PC-9 (cell line): Measurements from ENCODE around the gene SH3BGR. TPM values are rescaled to one million over a fixed set of nuclear protein-coding genes. Genes with fewer than 3 reads are reported as not detected.

Source experiments
- BruUV-seq: library from RNA; stranded (reverse); fragments of 400-500 nt; replicated peaks from 2 replicates; lab custom pipeline; 2021; lab: Mats Ljungman, UMichigan
- CTCF ChIA-PET: fragments of 300-600 bp; sonication (Branson Sonifier 250); formaldehyde crosslinking; loops from one replicate; lab custom pipeline; 2022; ENCODE audit warnings: antibody characterized with exemption; lab: Charles Lee
- POLR2A ChIA-PET: fragments of 300-600 bp; sonication (Branson Sonifier 250); formaldehyde crosslinking; loops from one replicate; lab custom pipeline; 2022; ENCODE audit warnings: antibody characterized with exemption; ENCODE audit not compliant: unreplicated experiment; lab: Charles Lee
- DNase-seq, 2 experiments: peaks; one replicate each; pipeline versions ENCODE4 v3.0.0 to v3.0.0-alpha.2; 2015 to 2022; ENCODE audit warnings: mixed read lengths in 1 of 2
- H2AFZ ChIP-seq: fragments of 200-600 bp; sonication (generic); 2 replicates; pipeline ENCODE4 v1.8.1; 2017; ENCODE audit warnings: antibody characterized with exemption
- H3F3A ChIP-seq: fragments of 200-600 bp; sonication (generic); 2 replicates; pipeline ENCODE4 v1.8.1; 2017; ENCODE audit warnings: antibody characterized with exemption, mild to moderate bottlenecking, low read depth; ENCODE audit not compliant: insufficient read depth
- H3K27ac ChIP-seq: fragments of 200-600 bp; sonication (generic); 2 replicates; pipeline ENCODE4 v1.6.1; 2016; ENCODE audit warnings: mixed run types
- H3K27me3 ChIP-seq: fragments of 200-600 bp; sonication (generic); 2 replicates; pipeline ENCODE4 v1.6.1; 2016; ENCODE audit warnings: low read depth, mixed run types; ENCODE audit not compliant: insufficient read depth
- H3K36me3 ChIP-seq: fragments of 200-600 bp; sonication (generic); 2 replicates; pipeline ENCODE4 v1.6.1; 2016; ENCODE audit warnings: low read depth, mixed run types
- H3K4me1 ChIP-seq: fragments of 200-600 bp; sonication (generic); replicated peaks from 2 replicates; pipeline ENCODE4 v1.6.1; 2016; ENCODE audit warnings: mixed run types; ENCODE audit not compliant: insufficient read depth
- H3K4me2 ChIP-seq: fragments of 200-600 bp; sonication (generic); 2 replicates; pipeline ENCODE4 v1.6.1; 2017; ENCODE audit warnings: mixed run types
- H3K4me3 ChIP-seq: fragments of 200-600 bp; sonication (generic); 2 replicates; pipeline ENCODE4 v1.6.1; 2016; ENCODE audit warnings: mixed run types
- H3K79me2 ChIP-seq: fragments of 200-600 bp; sonication (generic); 2 replicates; pipeline ENCODE4 v1.6.1; 2017; ENCODE audit warnings: low read depth, mixed run types
- H3K9me2 ChIP-seq: fragments of 200-600 bp; sonication (generic); 2 replicates; pipeline ENCODE4 v1.8.1; 2017; ENCODE audit warnings: mild to moderate bottlenecking; ENCODE audit not compliant: insufficient read depth
- H3K9me3 ChIP-seq: fragments of 200-600 bp; sonication (generic); 2 replicates; pipeline ENCODE4 v1.8.1; 2016; ENCODE audit warnings: low read depth; ENCODE audit not compliant: insufficient read depth
- H4K20me1 ChIP-seq: fragments of 200-600 bp; sonication (generic); 2 replicates; pipeline ENCODE4 v1.8.1; 2017; ENCODE audit not compliant: insufficient read depth
- EZH2 ChIP-seq: fragments of 200-600 bp; sonication (generic); IDR thresholded peaks from 2 replicates; pipeline ENCODE4 v1.8.0; 2017; ENCODE audit warnings: antibody characterized with exemption, low read depth
- intact Hi-C: fragments of 100-400 bp; cut with micrococcal nuclease; formaldehyde crosslinking; loops from one replicate; pipeline ENCODE4 v1.10.0; 2022; ENCODE audit not compliant: unreplicated experiment
- total RNA-seq: library from RNA; stranded (reverse); gene quantifications from 2 replicates; pipeline ENCODE4 v1.2.3, GENCODE V29; 2021
- TF ChIP-seq, protein P1 (sequence below): fragments of 200-600 bp; sonication (generic); conservative IDR thresholded peaks from 2 replicates; pipeline ENCODE4 v1.6.1; 2017; ENCODE audit warnings: mixed run types, antibody characterized with exemption, mild to moderate bottlenecking, moderate library complexity

Gene SH3BGR
- total RNA-seq, 1 experiment from 2014 or later, result 4.5 TPM

DNA sequence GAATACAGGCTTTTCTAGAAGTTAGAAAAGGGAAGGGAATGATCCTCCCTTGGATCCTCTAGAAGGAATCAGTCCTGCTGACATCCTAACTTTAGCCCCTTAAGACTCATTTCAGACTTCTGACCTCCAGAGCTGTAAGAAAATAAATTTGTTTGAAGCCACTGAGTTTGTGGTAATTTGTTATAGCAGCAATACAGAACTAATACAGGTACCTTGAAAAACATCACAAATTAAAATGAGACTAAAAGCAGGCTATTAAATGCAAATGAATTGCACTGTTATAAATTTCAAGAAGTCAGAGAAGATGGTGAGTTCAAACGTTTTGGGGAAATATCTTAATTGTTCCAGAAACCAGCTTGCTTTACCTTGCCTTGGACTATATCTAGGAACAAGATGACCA lies 12.5 kb upstream of the SH3BGR start:
- H3K79me2 ChIP-seq, result no peaks in the 10 kb centered on the region
- no peak for TF ChIP-seq EZH2
- TF ChIP-seq, protein P1, sequence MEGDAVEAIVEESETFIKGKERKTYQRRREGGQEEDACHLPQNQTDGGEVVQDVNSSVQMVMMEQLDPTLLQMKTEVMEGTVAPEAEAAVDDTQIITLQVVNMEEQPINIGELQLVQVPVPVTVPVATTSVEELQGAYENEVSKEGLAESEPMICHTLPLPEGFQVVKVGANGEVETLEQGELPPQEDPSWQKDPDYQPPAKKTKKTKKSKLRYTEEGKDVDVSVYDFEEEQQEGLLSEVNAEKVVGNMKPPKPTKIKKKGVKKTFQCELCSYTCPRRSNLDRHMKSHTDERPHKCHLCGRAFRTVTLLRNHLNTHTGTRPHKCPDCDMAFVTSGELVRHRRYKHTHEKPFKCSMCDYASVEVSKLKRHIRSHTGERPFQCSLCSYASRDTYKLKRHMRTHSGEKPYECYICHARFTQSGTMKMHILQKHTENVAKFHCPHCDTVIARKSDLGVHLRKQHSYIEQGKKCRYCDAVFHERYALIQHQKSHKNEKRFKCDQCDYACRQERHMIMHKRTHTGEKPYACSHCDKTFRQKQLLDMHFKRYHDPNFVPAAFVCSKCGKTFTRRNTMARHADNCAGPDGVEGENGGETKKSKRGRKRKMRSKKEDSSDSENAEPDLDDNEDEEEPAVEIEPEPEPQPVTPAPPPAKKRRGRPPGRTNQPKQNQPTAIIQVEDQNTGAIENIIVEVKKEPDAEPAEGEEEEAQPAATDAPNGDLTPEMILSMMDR, result no peak
- no peak overlapping the region for H3K27ac ChIP-seq
- no peak overlapping the region for H2AFZ ChIP-seq
- H3K9me3 ChIP-seq, result no peaks in the 10 kb centered on the region
- no peak overlapping the region for H3K4me2 ChIP-seq
- H3K9me2 ChIP-seq, result no peaks in the 10 kb centered on the region
- no peaks in the 10 kb centered on the region for H3K4me1 ChIP-seq
- intact Hi-C loops, result no loop called here
- DNase-seq, result no peak
- H3K4me3 ChIP-seq, result no peak overlapping the region
- H3F3A ChIP-seq, result no peaks in the 10 kb centered on the region
- H3K36me3 ChIP-seq, result no peaks in the 10 kb centered on the region
- BruUV-seq, result no TSS peak
- no peaks in the 10 kb centered on the region for H3K27me3 ChIP-seq
- ChIA-PET CTCF (no interaction called here), POLR2A (no interaction called here)
- H4K20me1 ChIP-seq, result no peaks in the 10 kb centered on the region

DNA sequence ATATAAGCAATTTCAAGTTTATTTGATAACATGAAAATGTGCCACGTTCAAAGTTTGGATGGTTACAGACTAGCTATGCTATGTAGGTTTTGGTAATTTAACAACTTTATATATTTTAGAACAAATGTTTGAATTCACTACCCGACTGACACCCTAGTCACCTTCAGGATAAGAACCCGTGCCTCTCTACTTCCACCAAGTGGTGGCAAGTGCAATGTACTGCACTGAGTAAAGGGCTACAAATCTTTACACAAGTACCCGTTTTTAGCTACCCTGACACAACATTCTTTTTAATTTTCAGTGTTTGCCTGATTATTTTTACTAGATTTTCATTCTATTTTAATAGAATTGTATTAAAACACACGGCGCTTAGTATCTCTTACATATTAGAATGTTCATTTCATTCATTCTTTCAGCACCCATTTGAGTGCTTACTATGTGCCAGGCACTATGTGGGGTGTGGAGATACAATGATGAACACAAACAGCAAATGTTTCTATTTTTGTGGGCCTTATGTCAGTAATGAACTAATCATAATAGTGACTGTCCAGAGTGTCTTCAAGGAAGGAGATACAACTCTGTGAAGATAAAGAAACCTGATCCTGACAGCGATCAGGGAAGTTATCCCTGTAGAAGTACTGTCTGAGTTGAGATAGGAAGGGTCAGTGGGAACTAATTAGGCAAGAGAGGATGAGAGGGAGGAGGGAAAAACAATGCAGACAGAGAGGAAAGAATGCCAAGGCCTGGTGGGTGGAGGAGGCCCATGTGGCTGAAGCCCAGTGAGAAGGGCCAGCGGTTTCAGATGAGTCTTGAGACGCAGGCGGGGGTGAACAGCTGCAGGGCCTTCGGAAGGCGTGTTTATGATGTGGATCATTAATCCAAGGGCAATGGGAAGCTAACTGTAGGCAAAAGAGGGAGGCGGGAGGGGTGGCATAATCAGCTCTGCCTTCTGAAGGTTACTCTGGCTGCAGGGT lies 10.0 kb upstream of the SH3BGR start:
- no peak overlapping the region for H3K27ac ChIP-seq
- intact Hi-C loops, result loop anchor here (5.0 kb wide), 1 partner anchor 54 kb away; no protein-coding TSS in a partner anchor
- no peak overlapping the region for H2AFZ ChIP-seq
- ChIA-PET POLR2A (no interaction called here), CTCF (interaction anchor here (1.1 kb wide), 1 partner anchor 129 kb away, joined by 3 read pairs; the partner anchor contains the start of gene BRWD1)
- TF ChIP-seq, protein P1, result peak; percentile 68
- TF ChIP-seq EZH2, result no peak
- H3K4me2 ChIP-seq, result no peak overlapping the region
- no peaks in the 10 kb centered on the region for H4K20me1 ChIP-seq
- H3K9me2 ChIP-seq, result no peaks in the 10 kb centered on the region
- no peaks in the 10 kb centered on the region for H3K27me3 ChIP-seq
- BruUV-seq, result no TSS peak
- no peaks in the 10 kb centered on the region for H3K79me2 ChIP-seq
- no peaks in the 10 kb centered on the region; the same call in 1 of the 2 replicates for H3F3A ChIP-seq
- H3K4me1 ChIP-seq, result peaks cover 6% of the 10 kb centered on the region; the same call in 1 of the 2 replicates
- H3K36me3 ChIP-seq, result no peaks in the 10 kb centered on the region
- no peaks in the 10 kb centered on the region for H3K9me3 ChIP-seq
- peak; percentile 14 to 42 for DNase-seq
- H3K4me3 ChIP-seq, result no peak overlapping the region

DNA sequence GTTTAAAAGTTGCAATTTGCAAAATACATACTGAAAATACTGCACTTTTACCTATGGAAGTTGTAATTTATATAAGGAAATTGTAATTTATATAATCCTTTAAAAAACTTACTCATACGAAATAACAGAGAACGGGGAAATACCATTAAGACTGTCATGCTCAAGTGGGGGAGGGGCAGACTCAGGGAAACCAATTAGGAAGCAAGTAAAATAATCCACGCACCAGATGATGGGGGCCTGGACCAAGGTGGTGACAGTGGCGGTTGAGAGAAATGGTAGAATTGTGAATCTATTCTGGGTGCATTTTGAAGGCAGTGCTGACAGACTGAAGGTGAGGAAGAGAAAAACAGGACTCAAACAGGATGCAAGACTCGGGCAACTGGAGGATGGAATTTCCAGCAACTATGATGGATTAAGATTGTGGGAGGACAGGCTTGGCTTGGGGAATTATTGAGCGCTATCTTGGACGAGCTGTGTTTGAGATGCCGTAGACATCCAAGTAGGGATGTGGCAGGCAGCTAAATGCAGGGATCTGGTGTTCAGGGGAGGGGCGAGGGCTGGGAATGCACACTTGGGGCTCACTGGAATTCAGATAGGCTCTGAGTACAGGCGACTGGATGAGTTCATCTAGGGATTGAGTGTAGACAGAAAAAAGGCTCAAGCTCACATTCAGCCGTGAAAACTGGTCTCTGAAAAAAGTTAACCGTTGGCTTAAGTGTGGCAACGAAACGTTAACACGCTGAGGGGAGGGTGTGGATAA lies 7.2 kb upstream of the SH3BGR start:
- H2AFZ ChIP-seq, result peak overlapping the region; percentile 95
- H3F3A ChIP-seq, result no peaks in the 10 kb centered on the region; the same call in 1 of the 2 replicates
- no peaks in the 10 kb centered on the region for H3K27me3 ChIP-seq
- ChIA-PET POLR2A (interaction anchor here (0.6 kb wide), 1 partner anchor 33 kb away, joined by 6 read pairs; no protein-coding TSS in a partner anchor), CTCF (no interaction called here)
- no peaks in the 10 kb centered on the region for H3K9me2 ChIP-seq
- H3K4me1 ChIP-seq, result peaks cover 6% of the 10 kb centered on the region; the same call in 1 of the 2 replicates
- H3K27ac ChIP-seq, result no peak overlapping the region; the same call in 1 of the 2 replicates
- BruUV-seq, result no TSS peak
- intact Hi-C loops, result loop anchor here (5.0 kb wide), 3 partner anchors 57 to 262 kb away; partner anchors contain the start of genes BRWD1 and PSMG1
- H3K4me2 ChIP-seq, result peak overlapping the region; percentile 85
- H3K36me3 ChIP-seq, result no peaks in the 10 kb centered on the region
- no peaks in the 10 kb centered on the region for H3K79me2 ChIP-seq
- no peaks in the 10 kb centered on the region for H4K20me1 ChIP-seq
- peak overlapping the region; percentile 88 for H3K4me3 ChIP-seq
- no peak for DNase-seq
- TF ChIP-seq EZH2, result no peak
- TF ChIP-seq, protein P1, result no peak
- no peaks in the 10 kb centered on the region for H3K9me3 ChIP-seq
